Stomach smooth muscle (tissue), 2 donors: Measurements from ENCODE around the gene HOOK1.

Experiments
- H3K27ac ChIP-seq: one replicate; pipeline ENCODE4 v1.7.0; 2013; ENCODE audit warnings: mild to moderate bottlenecking, low read length, inconsistent platforms
- H3K27me3 ChIP-seq, 2 donors: one replicate each; pipeline ENCODE4 v1.7.0; 2013; ENCODE audit warnings: low read length in 2 of 2; ENCODE audit not compliant: insufficient read depth in 2 of 2, control insufficient read depth in 1 of 2
- H3K36me3 ChIP-seq, 2 donors: one replicate each; pipeline ENCODE4 v1.7.0; 2013; ENCODE audit warnings: low read length in 2 of 2; ENCODE audit not compliant: control insufficient read depth in 2 of 2, insufficient read depth in 2 of 2
- H3K4me1 ChIP-seq: one replicate; pipeline ENCODE4 v1.7.0; 2013; ENCODE audit warnings: low read length; ENCODE audit not compliant: control insufficient read depth, insufficient read depth
- H3K4me3 ChIP-seq, 2 donors: one replicate each; pipeline ENCODE4 v1.7.0; 2013; ENCODE audit warnings: low read length in 2 of 2
- H3K9ac ChIP-seq, 2 donors: one replicate each; pipeline ENCODE4 v1.7.0; 2013; ENCODE audit warnings: low read length in 2 of 2, mild to moderate bottlenecking in 1 of 2
- H3K9me3 ChIP-seq, 2 donors: one replicate each; pipeline ENCODE4 v1.7.0; 2013; ENCODE audit warnings: low read length in 2 of 2; ENCODE audit not compliant: control insufficient read depth in 2 of 2
- donor health status: healthy.
- donor health status: Pancreatic carcinoma.

Gene HOOK1

GRCh38 chr1:59856725-59857338 is 42.1 kb downstream of the HOOK1 start:
- no peaks in the 10 kb centered on the region for H3K4me1 ChIP-seq
- H3K27ac ChIP-seq = no peak overlapping the region
- no peaks in the 10 kb centered on the region for H3K27me3 ChIP-seq
- no peak overlapping the region for H3K9ac ChIP-seq
- no peaks in the 10 kb centered on the region for H3K36me3 ChIP-seq
- H3K9me3 ChIP-seq = no peaks in the 10 kb centered on the region
- no peak overlapping the region for H3K4me3 ChIP-seq

- Histone ChIP-seq H3K27ac (no peak overlapping the region), H3K4me1 (no peaks in the 10 kb centered on the region), H3K27me3 (no peaks in the 10 kb centered on the region), H3K9ac (no peak overlapping the region), H3K36me3 (no peaks in the 10 kb centered on the region), H3K4me3 (no peak overlapping the region), H3K9me3 (no peaks in the 10 kb centered on the region)
Observed at GRCh38 chr1:59857679-59858354, 43.1 kb downstream of the HOOK1 start.

- H3K9me3 ChIP-seq = no peaks in the 10 kb centered on the region
- no peaks in the 10 kb centered on the region for H3K4me1 ChIP-seq
- no peak overlapping the region for H3K27ac ChIP-seq
- H3K36me3 ChIP-seq = no peaks in the 10 kb centered on the region
- no peak overlapping the region for H3K9ac ChIP-seq
- H3K4me3 ChIP-seq = no peak overlapping the region
- no peaks in the 10 kb centered on the region for H3K27me3 ChIP-seq
Observed at GRCh38 chr1:59866462-59866861, 51.7 kb downstream of the HOOK1 start.

- H3K9ac ChIP-seq = no peak overlapping the region
- H3K9me3 ChIP-seq = no peaks in the 10 kb centered on the region
- no peaks in the 10 kb centered on the region for H3K4me1 ChIP-seq
- H3K27me3 ChIP-seq = no peaks in the 10 kb centered on the region
- H3K27ac ChIP-seq = no peak overlapping the region
- no peaks in the 10 kb centered on the region for H3K36me3 ChIP-seq
- no peak overlapping the region for H3K4me3 ChIP-seq
Observed at GRCh38 chr1:59871746-59872145, 57.0 kb downstream of the HOOK1 start.

- no peaks in the 10 kb centered on the region for H3K36me3 ChIP-seq
- no peak overlapping the region for H3K4me3 ChIP-seq
- H3K9ac ChIP-seq = no peak overlapping the region
- H3K4me1 ChIP-seq = no peaks in the 10 kb centered on the region
- H3K27me3 ChIP-seq = no peaks in the 10 kb centered on the region
- peaks cover 0 to 2% of the 10 kb centered on the region in 2 donors for H3K9me3 ChIP-seq
- H3K27ac ChIP-seq = no peak overlapping the region
Observed at GRCh38 chr1:59877108-59877682, 62.4 kb downstream of the HOOK1 start.

- no peaks in the 10 kb centered on the region for H3K4me1 ChIP-seq
- no peak overlapping the region for H3K27ac ChIP-seq
- no peak overlapping the region for H3K4me3 ChIP-seq
- H3K36me3 ChIP-seq = no peaks in the 10 kb centered on the region
- no peak overlapping the region for H3K9ac ChIP-seq
- peaks cover 0 to 2% of the 10 kb centered on the region in 2 donors for H3K9me3 ChIP-seq
- H3K27me3 ChIP-seq = no peaks in the 10 kb centered on the region
Observed at GRCh38 chr1:59878370-59878769, 63.6 kb downstream of the HOOK1 start.

- Histone ChIP-seq H3K36me3 (no peaks in the 10 kb centered on the region), H3K4me3 (no peak overlapping the region), H3K9me3 (peaks cover 0 to 2% of the 10 kb centered on the region in 2 donors), H3K27ac (no peak overlapping the region), H3K27me3 (no peaks in the 10 kb centered on the region), H3K4me1 (no peaks in the 10 kb centered on the region), H3K9ac (no peak overlapping the region)
Observed at GRCh38 chr1:59879574-59879973, 64.8 kb downstream of the HOOK1 start.

GRCh38 chr1:59879996-59880505 is 65.3 kb downstream of the HOOK1 start:
- H3K36me3 ChIP-seq = no peaks in the 10 kb centered on the region
- no peak overlapping the region for H3K27ac ChIP-seq
- H3K4me1 ChIP-seq = no peaks in the 10 kb centered on the region

GRCh38 chr1:59880735-59881134 is 66.0 kb downstream of the HOOK1 start:
- Histone ChIP-seq H3K4me3 (no peak overlapping the region), H3K9ac (no peak overlapping the region), H3K27me3 (no peaks in the 10 kb centered on the region), H3K9me3 (peaks cover 0 to 2% of the 10 kb centered on the region in 2 donors), H3K4me1 (no peaks in the 10 kb centered on the region), H3K27ac (no peak overlapping the region), H3K36me3 (no peaks in the 10 kb centered on the region)

More at GRCh38 chr1:59879996-59880505, 65.3 kb downstream of the HOOK1 start:
- peaks cover 0 to 2% of the 10 kb centered on the region in 2 donors for H3K9me3 ChIP-seq
- H3K4me3 ChIP-seq = no peak overlapping the region
- no peak overlapping the region for H3K9ac ChIP-seq
- no peaks in the 10 kb centered on the region for H3K27me3 ChIP-seq

- Histone ChIP-seq H3K9me3 (no peaks in the 10 kb centered on the region), H3K27ac (no peak overlapping the region), H3K4me3 (no peak overlapping the region), H3K4me1 (no peaks in the 10 kb centered on the region), H3K9ac (no peak overlapping the region), H3K27me3 (no peaks in the 10 kb centered on the region), H3K36me3 (no peaks in the 10 kb centered on the region)
Observed at GRCh38 chr1:59885160-59885832, 70.5 kb downstream of the HOOK1 start.
